ENCODE measurements around the gene GJA4. TPM values are rescaled to one million over a fixed set of nuclear protein-coding genes. Genes with fewer than 3 reads are reported as not detected.
"Not testable (repeated sequence)": the region's sequence is repeated elsewhere in the genome, so short reads cannot be mapped to it uniquely, and the experiment has no call there.

Gene GJA4
- total RNA-seq, 6 donors from 2014 or later = 5.2 to 41.1 (median 19.2) TPM

DNA sequence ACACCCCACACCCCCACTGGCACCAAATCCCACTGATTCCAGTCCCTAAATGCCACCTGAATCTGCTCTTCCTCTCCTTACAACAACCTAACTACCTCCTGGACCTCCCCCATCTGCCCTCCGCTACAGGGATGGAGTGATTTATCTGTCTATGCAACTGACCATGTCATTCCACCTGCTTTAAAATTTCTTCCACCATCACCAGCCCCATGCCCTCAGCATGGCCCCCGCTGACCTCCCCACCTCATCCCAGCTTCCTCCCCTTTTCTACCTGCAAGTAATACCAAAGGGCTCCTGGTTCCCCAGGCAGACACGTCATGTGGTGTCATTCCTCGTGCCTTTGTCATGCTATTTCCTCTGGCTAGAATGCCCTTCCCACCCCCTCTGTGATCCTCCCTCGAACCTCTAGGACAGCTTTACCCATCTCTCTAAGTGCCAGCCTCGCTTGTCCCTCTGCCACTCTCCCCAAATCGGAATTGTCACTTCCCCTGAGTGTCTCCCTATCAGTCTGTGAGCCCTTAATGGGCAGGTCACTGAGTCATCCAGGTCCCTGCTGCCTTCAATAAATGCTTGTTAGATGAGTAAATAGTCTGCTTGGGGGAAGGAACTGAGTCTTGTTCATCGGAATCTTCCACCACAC is 29.5 kb upstream of the GJA4 start:
- DNase-seq (no peak), ATAC-seq (ENCODE audit: low FRiP score in 2 of 2) (no peak)
- H3K27me3 ChIP-seq = no peaks in the 10 kb centered on the region
- H3K4me3 ChIP-seq = no peak overlapping the region
- H3K27ac ChIP-seq = no peak overlapping the region
- H3K9me3 ChIP-seq = no peaks in the 10 kb centered on the region
- TF ChIP-seq CTCF (IDR thresholded peaks at IDR 0.05) (no peak), POLR2AphosphoS5 (IDR thresholded peaks at IDR 0.05) (no peak), POLR2A (IDR thresholded peaks at IDR 0.05) (no peak), EP300 (IDR thresholded peaks at IDR 0.05) (no peak)
- H3K36me3 ChIP-seq = no peaks in the 10 kb centered on the region
- no peaks in the 10 kb centered on the region for H3K4me1 ChIP-seq
- WGBS, 2 donors = 47 to 49% methylated on average over 8 of the region's 8 CpGs

DNA sequence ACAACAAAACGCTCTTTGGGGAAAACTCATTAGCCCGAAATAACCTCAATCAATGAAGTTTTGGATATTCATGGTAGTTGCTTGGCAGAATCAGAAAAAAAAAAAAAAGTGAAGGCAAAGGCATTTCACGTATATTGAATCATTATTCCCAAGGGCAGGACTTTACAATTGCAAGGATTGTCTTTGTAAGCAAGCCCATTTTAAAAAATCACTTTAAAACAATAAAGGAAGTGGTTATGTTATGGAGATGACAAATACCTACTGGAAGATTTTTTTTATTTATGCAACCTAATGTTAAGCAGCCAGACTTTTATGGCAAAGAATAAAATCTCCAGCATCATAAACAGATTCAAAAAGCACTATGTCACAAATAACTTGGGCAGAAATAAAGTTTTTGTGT is 23.9 kb upstream of the GJA4 start:
- Histone ChIP-seq H3K9me3 (no peaks in the 10 kb centered on the region), H3K36me3 (no peaks in the 10 kb centered on the region), H3K4me3 (no peak overlapping the region), H3K27ac (no peak overlapping the region), H3K4me1 (no peaks in the 10 kb centered on the region), H3K27me3 (no peaks in the 10 kb centered on the region)
- WGBS, 2 donors = 84 to 85% methylated on average over 3 of the region's 3 CpGs
- DNase-seq (no peak), ATAC-seq (ENCODE audit: low FRiP score in 2 of 2) (no peak)
- TF ChIP-seq POLR2AphosphoS5 (IDR thresholded peaks at IDR 0.05) = no peak
- no peak for TF ChIP-seq EP300 (IDR thresholded peaks at IDR 0.05)
- no peak for TF ChIP-seq POLR2A (IDR thresholded peaks at IDR 0.05)
- TF ChIP-seq CTCF (IDR thresholded peaks at IDR 0.05) = no peak

GRCh38 chr1:34770891-34771504 is 21.8 kb upstream of the GJA4 start:
- H3K4me3 ChIP-seq = no peak overlapping the region
- H3K27ac ChIP-seq = no peak overlapping the region
- no peaks in the 10 kb centered on the region for H3K36me3 ChIP-seq
- no peak for DNase-seq
- no peaks in the 10 kb centered on the region for H3K4me1 ChIP-seq
- ATAC-seq (ENCODE audit: low FRiP score in 2 of 2) = no peak
- 86 to 91% methylated on average over 5 of the region's 5 CpGs for WGBS, 2 donors
- TF ChIP-seq EP300 (IDR thresholded peaks at IDR 0.05) = no peak
- no peak for TF ChIP-seq CTCF (IDR thresholded peaks at IDR 0.05)
- TF ChIP-seq POLR2AphosphoS5 (IDR thresholded peaks at IDR 0.05) = no peak
- TF ChIP-seq POLR2A (IDR thresholded peaks at IDR 0.05) = no peak
- H3K27me3 ChIP-seq = no peaks in the 10 kb centered on the region
- H3K9me3 ChIP-seq = no peaks in the 10 kb centered on the region

DNA sequence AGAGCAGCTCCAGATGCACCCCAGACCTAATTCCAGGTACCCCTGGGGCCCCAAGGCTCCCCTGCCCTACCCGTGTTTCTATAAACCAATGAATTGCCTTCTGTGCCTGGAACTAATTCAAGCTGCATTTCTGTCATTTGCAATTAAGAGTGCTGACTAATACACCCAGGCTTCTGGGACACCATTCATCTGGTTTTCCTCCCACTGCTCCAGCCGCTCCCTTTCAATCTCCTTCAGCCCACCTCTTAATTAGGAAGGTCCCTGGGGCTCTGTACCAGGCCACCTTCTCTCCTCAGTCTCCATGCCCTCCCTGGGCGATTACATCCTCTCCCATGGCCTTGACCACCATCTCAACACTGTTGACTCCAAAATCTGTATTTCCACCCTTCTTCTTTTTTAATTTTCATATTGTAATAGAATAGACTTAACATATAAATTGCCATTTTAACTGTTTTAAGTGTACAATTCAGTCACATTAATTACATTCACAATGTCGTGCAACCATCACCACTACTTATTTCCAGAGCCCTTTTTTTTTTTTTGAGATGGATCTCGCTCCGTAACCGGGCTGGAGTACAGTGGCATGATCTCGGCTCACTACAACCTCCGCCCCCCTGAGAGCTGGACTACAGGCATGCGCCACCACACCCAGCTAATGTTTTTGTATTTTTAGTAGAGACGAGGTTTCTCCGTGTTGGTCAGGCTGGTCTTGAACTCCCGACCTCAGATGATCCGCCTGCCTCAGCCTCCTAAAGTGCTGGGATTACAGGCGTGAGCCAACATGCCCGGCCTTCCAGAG is 21.0 kb upstream of the GJA4 start:
- 84 to 88% methylated on average over 16 of the region's 16 CpGs for WGBS, 2 donors
- H3K4me3 ChIP-seq = no peak overlapping the region
- H3K27me3 ChIP-seq = no peaks in the 10 kb centered on the region
- H3K4me1 ChIP-seq = no peaks in the 10 kb centered on the region
- DNase-seq (no peak), ATAC-seq (ENCODE audit: low FRiP score in 2 of 2) (no peak)
- TF ChIP-seq CTCF (IDR thresholded peaks at IDR 0.05) = no peak
- no peak for TF ChIP-seq POLR2AphosphoS5 (IDR thresholded peaks at IDR 0.05)
- no peak for TF ChIP-seq EP300 (IDR thresholded peaks at IDR 0.05)
- TF ChIP-seq POLR2A (IDR thresholded peaks at IDR 0.05) = no peak
- H3K27ac ChIP-seq = no peak overlapping the region
- H3K9me3 ChIP-seq = no peaks in the 10 kb centered on the region
- H3K36me3 ChIP-seq = no peaks in the 10 kb centered on the region

DNA sequence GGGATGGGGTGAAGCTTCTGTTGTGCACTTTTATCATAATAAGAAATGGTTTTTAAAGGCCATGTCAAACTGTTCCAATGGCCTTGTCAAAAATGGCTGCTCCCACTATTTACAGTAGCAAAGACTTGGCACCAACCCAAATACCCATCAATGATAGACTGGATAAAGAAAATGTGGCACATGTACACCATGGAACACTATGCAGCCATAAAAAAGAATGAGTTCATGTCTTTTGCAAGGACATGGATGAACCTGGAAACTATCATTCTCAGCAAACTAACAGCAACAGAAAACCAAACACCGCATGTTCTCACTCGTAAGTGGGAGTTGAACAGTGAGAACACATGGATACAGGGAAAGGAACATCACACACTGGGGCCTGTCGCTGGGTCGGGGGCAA is 19.7 kb upstream of the GJA4 start:
- WGBS, 2 donors = 86 to 96% methylated on average over 4 of the region's 4 CpGs
- not testable (repeated sequence) for H3K27me3 ChIP-seq; H3K27ac ChIP-seq; DNase-seq; H3K4me3 ChIP-seq; ATAC-seq (ENCODE audit: low FRiP score in 2 of 2); H3K9me3 ChIP-seq; H3K4me1 ChIP-seq; H3K36me3 ChIP-seq

All from upper lobe of left lung (tissue), 6 donors.